Inflammatory macrophage (primary cell): ENCODE measurements around the gene RBL1.
"Not testable (repeated sequence)": the region's sequence is repeated elsewhere in the genome, so short reads cannot be mapped to it uniquely, and the experiment has no call there.

ENCODE experiments used
- DNase-seq, 2 donors: peaks; one replicate each; pipeline ENCODE4 v3.0.0-alpha.2; 2020 to 2022

The RBL1 gene

DNA sequence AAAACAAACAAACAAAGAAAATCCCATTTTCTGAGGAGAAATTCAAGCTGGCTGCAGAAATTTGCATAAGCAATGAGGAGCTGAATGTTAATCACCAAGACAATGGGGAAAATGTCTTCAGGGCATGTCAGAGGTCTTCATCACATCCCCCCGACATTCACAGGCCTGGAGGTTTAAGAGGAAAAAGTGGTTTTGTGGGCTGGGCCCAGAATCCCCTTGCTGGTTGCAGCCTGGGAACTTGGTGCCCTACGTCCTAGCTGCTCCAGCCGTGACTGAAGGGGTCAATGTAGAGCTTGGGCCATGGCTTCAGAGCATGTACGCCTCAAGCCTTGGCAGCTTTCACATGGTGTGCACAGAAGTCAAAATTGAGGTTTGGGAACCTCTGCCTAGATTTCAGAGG is 101.6 kb downstream of the RBL1 start:
- DNase-seq, result not testable (repeated sequence)

DNA sequence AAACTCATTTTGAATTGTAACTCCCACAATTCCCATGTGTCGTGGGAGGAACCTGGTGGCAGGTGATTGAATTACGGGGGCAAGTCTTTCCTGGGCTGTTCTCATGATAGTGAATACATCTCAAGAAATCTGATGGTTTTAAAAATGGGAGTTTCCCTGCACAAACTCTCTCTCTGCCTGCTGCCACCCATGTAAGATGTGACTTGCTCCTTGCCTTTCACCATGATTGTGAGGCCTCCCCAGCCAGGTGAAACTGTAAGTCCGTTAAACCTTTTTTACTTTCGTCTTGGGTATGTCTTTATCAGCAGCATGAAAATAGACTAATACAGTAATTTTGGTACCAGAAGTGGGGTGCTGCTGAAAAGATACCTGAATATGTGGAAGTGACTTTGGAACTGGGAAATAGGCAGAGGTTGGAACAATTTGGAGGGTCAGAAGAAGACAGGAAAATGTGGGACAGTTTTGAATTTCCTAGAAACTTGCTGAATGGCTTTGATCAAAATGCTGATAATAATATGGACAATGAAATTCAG is 102.9 kb downstream of the RBL1 start:
- no peak for DNase-seq

DNA sequence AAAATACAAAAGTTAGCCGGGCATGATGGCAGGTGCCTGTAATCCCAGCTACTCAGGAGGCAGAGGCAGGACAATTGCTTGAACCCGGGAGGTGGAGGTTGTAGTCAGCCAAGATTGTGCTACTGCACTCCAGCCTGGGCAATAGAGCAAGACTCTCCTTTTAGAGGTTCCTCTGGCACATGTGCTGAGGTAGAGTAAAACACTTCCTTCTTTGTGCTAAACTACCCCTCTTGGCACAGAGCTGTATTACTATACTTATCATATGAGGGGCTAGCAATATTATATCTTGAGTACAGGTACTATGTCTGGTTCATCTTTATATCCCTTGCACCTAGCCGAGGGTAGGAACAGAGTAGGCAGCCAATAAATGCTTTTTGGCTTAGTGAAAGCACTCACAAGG is 104.1 kb downstream of the RBL1 start:
- peak; percentile 24 to 36 for DNase-seq

DNA sequence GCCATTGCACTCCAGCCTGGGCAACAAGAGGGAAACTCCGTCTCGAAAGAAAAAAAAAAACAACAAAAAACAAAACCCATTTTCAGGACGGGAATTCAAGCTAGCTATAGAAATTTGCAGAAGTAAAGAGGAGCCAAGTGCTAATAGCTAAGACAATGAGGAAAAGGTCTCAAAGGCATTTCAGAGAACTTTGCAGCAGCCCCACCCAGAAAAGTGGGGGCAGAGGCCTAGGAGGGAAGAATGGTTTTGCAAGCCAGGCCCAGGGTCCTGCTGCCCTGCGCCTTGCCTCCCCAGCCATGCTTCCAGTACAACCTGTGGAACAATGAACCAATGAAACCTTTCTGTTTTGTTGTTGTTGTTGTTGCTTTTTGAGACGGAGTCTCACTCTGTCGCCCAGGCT is 106.0 kb downstream of the RBL1 start:
- DNase-seq, result peak; percentile 85 to 89

DNA sequence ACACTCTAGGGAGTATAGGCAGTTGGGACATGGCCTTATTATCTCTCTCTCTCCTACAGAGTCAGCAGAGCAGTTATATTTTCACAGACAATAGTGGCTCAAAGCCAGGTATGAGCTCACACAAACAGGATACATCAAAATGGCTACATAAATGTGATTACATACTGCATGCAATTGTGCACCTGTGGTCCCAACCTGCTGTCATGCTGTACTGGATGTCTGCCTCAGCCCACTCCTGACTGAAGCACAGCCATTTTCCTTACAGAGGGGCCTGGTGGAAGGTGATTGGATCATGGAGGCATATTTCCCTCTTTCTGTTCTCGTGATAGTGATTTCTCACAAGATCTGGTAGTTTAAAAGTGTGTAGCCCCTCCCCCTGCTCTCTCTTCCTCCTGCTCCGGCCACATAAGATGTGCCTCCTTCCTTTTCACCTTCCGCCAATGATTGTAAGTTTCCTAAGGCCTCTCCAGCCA is 107.3 kb downstream of the RBL1 start:
- peak; percentile 74 to 80 for DNase-seq

DNA sequence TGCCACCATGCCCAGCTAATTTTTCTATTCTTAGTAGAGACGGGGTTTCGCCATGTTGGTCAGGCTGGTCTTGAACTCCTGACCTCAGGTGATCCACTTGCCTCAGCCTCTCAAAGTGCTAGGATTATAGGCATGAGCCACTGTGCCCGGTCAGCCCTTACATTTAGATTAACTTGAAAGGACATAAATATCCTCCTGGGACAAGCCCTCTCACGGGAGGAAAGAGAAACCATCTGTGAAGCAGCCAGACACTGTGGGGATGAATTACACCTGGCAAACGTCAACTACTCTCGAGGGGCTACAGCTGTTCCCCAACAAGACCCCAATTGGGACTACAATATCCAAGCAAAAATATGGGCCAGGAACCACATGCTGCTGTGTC is 111.5 kb downstream of the RBL1 start:
- no peak for DNase-seq

DNA sequence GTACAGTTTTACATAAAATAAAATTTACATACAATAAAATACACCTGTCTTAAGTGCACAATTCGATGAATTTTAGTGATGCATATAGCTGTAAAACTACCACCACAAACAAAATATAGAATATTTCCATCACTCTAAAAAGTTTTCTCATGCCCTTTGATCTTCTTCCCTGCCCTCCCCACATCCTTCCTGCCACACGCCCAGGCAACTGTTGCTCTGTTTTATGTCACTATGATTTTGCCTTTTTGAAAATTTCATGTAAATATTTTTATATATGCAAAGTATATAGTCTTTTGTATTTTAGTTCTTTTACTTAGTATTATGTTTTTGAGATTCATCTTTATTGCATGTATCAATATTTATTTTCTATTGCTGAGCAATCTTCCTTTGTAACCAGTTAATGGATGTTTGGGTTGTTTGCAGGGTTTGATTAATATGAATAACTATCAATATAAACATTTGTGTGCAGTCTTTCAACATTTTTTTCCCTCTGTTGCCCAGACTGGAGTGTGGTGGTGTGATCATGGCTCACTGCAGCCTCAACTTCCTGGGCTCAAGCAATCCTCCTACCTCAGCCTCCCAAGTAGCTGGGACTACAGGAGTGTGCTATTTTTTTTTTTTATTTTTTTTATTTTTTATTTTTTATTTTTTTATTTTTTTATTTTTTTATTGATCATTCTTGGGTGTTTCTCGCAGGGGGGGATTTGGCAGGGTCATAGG is 120.5 kb downstream of the RBL1 start:
- peak in 1 of 2 donors; percentile 31 for DNase-seq

DNA sequence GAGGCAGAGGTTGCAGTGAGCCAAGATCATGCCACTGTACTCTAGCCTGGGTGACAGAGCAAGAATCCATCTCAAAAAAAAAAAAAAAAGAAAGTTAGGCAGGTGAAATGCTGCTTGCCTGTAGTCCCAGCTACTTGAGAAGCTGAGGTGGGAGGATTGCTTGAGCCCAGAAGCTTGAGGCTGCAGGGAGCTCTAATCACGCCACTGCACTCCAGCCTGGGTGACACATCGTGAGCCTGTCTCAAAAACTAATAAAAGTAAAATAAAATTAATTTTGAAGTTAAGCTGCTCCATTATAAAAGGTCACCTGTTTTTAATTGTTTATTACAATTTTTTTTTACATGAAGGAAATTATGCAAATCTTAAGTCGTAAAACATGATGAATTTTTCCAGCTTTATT is 121.1 kb downstream of the RBL1 start:
- DNase-seq, result no peak

DNA sequence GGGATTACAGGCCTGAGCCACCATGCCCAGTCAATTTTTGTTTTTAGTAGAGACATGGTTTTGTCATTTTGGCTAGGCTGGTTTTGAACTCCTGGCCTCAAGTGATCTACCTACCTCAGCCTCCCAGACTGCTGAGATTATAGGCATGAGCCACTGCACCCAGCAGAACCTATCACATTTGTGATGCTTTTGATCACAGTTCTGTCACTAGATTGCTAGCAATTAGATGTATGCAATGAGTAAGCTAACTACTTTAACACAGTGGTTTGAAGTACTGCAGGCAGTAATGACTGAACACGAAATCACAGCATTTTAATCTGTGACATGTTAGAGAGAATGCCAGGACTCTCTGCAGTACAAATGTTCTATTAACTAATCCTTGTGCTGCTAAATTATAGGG is 124.7 kb downstream of the RBL1 start:
- DNase-seq, result no peak

DNA sequence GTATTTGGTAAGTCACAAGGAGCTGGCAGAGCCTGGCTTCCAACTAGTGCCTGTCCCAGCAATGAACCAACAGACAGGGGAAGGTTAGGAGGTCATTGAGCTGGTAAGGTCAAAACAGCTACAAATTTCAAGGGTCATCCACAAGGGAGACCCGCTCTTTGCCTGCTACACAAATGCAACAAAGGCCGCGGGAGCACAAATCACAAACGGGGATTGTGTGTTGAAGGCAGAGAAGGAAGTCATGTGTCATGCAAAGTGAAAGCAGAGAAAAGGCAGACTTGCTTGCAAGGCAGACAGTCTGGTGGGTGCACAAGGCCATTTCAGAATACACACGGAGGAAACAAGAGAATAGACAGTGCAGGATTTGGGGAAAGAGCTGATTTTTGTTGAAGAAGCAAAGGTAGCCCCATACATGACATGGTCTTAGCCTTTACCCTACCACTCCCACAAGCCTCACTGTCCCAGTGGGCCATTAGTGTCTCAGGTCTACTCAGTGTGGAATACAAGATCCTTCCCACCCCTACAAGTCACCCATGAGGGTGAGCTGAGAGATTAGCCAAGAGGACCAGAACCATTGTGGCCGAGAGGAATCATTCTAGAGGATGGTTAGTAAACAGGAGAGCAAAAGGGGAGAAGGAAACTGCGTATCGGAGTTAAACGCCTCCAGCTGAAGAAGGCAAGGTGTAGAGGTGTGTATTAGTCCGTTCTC is 126.2 kb downstream of the RBL1 start:
- peak; percentile 54 to 77 for DNase-seq

DNA sequence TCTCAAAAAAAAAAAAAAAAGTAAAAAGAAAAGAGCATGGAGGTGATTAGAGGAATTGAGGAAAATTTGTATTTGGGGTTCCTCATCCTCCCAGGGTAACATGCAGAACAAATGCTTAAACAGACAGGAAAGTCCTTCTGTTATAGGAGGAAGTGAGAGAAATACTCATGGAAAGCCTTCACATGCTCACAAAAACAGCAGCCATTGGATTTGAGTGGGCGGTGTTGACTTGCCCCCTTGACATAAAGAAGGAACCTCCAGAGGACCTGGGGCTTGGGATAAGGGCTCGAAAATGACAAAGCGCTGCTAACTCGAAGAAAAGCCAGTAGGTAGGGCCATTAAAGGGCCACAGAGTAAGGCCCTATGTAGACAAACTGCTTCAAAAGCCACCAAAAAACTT is 126.7 kb downstream of the RBL1 start:
- DNase-seq, result peak; percentile 81 to 91

DNA sequence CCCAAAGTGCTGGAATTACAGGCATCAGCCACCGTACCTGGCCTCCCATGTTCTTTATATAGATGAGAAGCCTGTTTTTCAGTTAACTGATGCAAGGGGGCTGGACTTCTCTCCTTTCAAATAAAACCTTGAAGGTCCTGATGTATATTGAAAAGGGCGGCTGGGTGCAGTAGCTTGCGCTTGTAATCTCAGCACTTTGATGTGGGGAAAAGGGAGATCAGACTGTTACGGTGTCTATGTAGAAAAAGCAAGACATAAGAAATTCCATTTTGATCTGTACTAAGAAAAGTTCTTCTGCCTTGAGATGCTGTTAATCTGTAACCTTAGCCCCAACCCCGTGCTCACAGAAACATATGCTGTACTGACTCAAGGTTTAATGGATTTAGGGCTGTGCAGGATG is 128.2 kb downstream of the RBL1 start:
- DNase-seq, result no peak

DNA sequence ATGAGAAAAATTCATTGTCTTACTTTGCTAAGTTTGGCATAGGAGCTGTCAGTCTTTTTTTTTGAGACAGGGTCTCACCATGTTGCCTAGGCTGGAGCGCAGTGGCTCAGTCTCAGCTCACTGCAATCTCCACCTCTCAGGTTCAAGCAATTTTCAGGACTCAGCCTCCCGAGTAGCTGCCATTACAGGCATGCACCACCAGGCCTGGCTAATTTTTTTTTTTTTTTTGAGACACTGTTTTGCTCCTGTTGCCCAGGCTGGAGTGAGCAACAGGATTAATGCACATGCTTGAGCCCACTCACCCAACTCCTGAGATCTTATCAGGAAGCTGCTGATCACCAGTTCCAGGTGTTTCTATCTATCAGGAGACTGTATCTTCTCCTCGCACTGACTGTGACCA is 128.8 kb downstream of the RBL1 start:
- DNase-seq, result not testable (repeated sequence)

DNA sequence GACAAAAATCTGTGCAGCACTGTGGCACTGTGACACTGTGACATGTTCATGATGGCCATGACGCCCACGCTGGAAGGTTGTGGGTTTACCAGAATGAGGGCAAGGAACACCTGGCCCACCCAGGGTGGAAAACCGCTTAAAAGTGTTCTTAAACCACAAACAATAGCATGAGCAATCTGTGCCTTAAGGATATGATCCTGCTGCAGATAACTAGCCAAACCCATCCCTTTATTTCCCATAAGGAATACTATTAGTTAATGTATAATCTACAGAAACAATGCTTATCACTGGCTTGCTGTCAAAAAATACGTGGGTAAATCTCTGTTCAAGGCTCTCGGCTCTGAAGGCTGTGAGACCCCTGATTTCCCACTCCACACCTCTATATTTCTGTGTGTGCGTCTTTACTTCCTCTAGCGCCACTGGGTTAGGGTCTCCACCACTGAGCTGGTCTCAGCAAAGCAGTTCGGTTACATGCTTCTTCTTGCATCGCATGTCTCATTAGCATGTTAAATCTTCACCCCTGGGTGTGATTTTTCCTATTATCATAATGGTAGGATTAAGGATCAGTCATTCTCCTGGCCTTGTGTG is 133.3 kb downstream of the RBL1 start:
- not testable (repeated sequence) for DNase-seq

DNA sequence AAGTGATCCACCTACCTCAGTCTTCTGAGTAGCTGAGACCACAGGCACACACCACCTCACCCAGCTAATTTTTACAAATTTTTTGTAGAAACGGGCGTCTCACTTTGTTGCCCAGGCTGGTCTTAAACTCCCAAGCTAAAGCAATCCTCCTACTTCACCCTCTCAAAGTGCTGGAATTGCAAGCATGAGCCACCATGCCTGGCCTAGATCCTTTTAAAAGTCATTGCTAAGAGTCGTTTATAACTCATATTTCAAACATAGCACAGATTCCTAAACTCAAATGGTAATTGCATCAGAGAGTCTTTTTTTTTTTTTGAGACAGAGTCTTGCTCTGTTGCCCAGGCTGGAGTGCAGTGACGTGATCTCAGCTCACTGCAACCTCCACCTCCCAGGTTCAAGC is 136.6 kb downstream of the RBL1 start:
- no peak for DNase-seq

DNA sequence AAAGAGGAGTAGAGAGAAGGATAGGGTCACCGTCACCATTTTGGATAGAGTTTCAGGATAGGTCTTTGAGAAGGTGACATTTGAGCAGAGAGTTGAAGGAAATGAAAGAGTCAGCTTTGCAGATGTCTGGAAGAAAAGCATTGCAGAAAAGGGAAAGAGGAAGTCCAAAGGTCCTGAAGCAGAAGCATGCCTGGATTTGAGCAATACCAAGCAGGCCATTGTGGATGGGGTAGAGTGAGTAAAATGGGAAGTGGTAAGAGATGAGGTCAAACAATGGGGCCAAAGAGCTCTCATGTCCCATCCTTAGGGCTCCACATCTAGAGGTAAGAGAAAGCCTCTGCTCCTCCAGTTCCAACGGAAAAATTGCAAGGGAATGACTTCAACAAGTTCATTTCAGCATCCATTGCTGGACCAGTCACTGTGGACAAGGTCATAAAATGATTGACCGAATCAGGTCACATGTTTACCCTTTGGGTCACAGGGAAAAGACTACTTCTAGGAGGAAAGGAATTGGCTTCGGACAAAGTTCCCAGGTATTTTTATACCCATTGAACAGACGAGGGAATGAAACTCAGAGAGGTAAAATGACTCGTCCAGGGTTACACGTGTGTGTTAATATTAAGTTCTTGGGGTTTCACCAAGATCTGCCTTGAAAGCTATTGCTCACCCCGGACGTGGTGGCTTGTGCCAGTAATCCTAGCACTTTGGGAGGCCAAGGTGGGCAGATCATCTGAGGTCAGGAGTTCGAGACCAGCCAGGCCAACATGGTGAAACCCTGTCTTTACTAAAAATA is 137.7 kb downstream of the RBL1 start:
- peak; percentile 94 for DNase-seq

DNA sequence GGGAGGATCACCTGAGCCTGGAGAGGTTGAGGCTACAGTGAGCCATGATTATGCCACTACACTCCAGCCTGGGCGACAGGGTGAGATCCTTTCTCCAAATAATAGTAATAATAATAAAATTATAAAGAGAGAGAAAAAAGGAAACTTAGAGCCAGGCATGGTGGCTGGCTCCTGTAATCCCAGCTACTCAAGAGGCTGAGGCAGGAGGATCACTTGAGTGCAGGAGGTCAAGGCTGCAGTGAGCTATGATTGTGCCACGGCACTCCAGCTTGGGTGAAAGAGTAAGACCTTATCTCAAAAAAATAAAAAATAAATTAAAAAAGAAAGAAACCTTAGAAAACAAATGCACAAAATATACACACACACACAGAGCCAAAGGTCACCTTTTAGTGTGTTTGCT is 139.1 kb downstream of the RBL1 start:
- DNase-seq, result no peak

DNA sequence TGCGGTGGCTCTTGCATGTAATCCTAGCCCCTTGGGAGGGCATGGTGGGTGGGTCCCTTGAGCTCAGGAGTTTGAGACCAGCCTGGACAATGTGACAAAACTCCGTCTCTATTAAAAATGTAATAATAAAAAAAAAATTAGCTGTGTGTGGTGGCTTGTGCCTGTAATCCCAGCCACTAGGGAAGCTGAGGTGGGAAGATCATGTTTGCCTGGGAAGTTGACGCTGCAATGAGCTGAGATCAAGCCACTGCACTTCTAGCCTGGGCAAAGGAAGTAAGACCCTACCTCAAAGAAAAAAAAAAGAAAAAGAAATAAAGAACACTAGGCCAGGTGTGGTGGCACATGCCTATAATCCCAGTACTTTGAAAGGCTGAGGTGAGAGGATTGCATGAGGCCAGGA is 139.8 kb downstream of the RBL1 start:
- DNase-seq, result peak in 1 of 2 donors; percentile 61

DNA sequence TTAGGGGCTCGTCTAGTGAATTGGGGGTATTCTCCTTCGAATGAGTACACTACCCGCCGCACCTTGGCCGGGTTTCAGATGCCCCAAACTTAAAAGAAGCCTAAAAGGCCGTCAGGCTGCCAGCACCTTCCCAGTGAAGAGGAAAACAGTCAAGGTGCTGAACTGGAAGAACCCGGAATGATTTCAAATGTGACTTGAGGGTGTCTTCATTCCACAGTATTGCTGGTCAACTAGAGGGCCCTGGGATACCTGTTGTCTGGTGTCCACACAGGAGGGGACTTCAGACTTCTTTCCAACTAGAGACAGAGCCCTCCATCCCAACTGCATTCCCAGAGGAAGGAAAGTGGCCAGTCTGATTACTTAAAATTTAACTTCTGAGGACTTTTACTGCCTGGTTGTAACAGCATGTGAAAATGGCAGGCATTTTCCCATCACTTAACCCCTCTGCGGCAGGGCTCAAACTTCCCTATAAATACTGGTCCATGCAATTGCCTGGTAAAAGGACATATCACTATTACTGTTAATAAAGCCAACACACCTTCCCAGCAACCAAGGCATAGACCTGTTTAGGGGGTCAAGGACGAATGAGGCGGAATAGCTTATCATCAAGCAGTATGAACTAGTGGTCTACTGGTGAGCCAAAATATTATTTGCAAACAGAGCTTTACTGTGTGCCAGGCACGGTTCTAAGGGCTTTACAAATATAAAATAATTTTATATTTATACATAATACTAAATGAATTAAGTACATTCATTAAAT is 143.6 kb downstream of the RBL1 start:
- DNase-seq, result no peak

DNA sequence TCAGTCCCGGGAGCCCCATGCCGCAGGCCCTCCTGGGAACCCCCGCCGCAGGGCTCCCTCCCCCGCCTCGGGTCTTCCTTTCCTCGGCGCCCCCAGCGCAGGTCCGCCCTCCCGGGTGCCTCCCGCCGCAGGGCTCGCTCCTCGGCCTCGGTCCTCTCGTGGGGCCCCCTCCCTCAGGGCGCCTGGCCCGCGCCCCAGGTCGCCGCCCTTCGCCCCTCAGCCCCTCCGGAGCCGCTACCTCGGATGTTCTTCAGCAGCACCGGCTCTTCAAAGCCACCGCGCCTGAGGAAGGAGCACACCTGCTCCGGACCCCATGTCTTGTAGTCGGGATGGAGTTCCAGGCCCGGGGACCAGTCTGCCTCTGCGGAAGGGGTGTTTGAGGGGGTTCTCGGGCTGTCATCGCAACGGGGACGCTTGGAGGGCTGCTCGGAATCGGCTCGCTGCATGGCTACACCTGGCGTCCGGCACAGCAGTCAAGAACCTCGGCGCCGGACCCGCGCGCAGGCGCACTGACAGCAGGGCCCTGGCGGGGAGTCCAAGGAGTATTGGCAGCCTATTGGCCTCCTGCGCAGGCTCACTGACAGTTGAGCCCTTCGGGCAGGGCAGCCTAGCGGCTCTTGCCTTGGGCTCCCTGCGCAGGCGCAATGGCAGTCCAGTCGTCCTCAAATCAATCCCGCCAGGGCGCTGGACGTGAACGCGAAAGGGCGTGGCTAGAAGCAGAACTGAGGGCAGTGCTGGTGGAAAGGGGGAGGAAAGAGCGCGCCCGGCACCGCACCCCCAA is 144.4 kb downstream of the RBL1 start, which contains the start of gene SAMHD1:
Gene SAMHD1 (minus strand): TSS at position 511 of the 781 bp plus-strand sequence. CDS start 65 bp downstream, at position 446.
- peak; percentile 99 for DNase-seq
